ENCODE results near the gene SLC26A8. TPM values are rescaled to one million over a fixed set of nuclear protein-coding genes. Genes with fewer than 3 reads are reported as not detected.

The SLC26A8 gene
- total and polyA plus RNA-seq, 8 donors: 0.30 to 1.5 (median 0.53) TPM; not detected in 1

- DNase-seq (no peak), ATAC-seq (no peak)
- H3K36me3 ChIP-seq: no peaks in the 10 kb centered on the region
- no peak overlapping the region for H3K4me3 ChIP-seq
- H3K4me1 ChIP-seq: no peaks in the 10 kb centered on the region
- H3K27ac ChIP-seq: no peak overlapping the region
- no peak for TF ChIP-seq CTCF (IDR thresholded peaks at IDR 0.05)
- H3K9me3 ChIP-seq: no peaks in the 10 kb centered on the region
- intact Hi-C loops (cut with DNase I): no loop called here
- no peaks in the 10 kb centered on the region for H3K27me3 ChIP-seq
Measured at GRCh38 chr6:35968821-35969220, 55.6 kb downstream of the SLC26A8 start.

GRCh38 chr6:35967076-35967774, 57.2 kb downstream of the SLC26A8 start:
- H3K27me3 ChIP-seq: no peaks in the 10 kb centered on the region
- intact Hi-C loops (cut with DNase I): no loop called here
- DNase-seq (no peak), ATAC-seq (peak; percentile 54)
- TF ChIP-seq CTCF (IDR thresholded peaks at IDR 0.05): no peak
- H3K27ac ChIP-seq: no peak overlapping the region
- H3K4me1 ChIP-seq: no peaks in the 10 kb centered on the region
- no peaks in the 10 kb centered on the region for H3K9me3 ChIP-seq
- no peak overlapping the region for H3K4me3 ChIP-seq
- no peaks in the 10 kb centered on the region for H3K36me3 ChIP-seq

GRCh38 chr6:35962779-35963560, 61.5 kb downstream of the SLC26A8 start:
- no peak overlapping the region for H3K27ac ChIP-seq
- ATAC-seq: no peak
- intact Hi-C loops (cut with DNase I): no loop called here

GRCh38 chr6:35960187-35960586, 64.3 kb downstream of the SLC26A8 start:
- DNase-seq (no peak), ATAC-seq (peak; percentile 72)
- intact Hi-C loops (cut with DNase I): no loop called here
- TF ChIP-seq CTCF (IDR thresholded peaks at IDR 0.05): no peak
- Histone ChIP-seq H3K27ac (no peak overlapping the region), H3K9me3 (no peaks in the 10 kb centered on the region), H3K4me3 (no peak overlapping the region), H3K36me3 (no peaks in the 10 kb centered on the region), H3K4me1 (no peaks in the 10 kb centered on the region), H3K27me3 (no peaks in the 10 kb centered on the region)

More at GRCh38 chr6:35962779-35963560, 61.5 kb downstream of the SLC26A8 start:
- H3K27me3 ChIP-seq: no peaks in the 10 kb centered on the region
- no peaks in the 10 kb centered on the region for H3K36me3 ChIP-seq
- no peak overlapping the region for H3K4me3 ChIP-seq
- TF ChIP-seq CTCF (IDR thresholded peaks at IDR 0.05): no peak
- no peaks in the 10 kb centered on the region for H3K9me3 ChIP-seq
- H3K4me1 ChIP-seq: no peaks in the 10 kb centered on the region
- no peak for DNase-seq

- TF ChIP-seq CTCF (IDR thresholded peaks at IDR 0.05): no peak
- H3K27me3 ChIP-seq: no peaks in the 10 kb centered on the region
- intact Hi-C loops (cut with DNase I): no loop called here
- H3K9me3 ChIP-seq: no peaks in the 10 kb centered on the region
- ATAC-seq (no peak), DNase-seq (no peak)
- no peak overlapping the region for H3K27ac ChIP-seq
- H3K36me3 ChIP-seq: no peaks in the 10 kb centered on the region
- H3K4me3 ChIP-seq: no peak overlapping the region
- no peaks in the 10 kb centered on the region for H3K4me1 ChIP-seq
Measured at GRCh38 chr6:35955970-35956369, 68.5 kb downstream of the SLC26A8 start.
